GM20000 (cell line): ENCODE measurements around the gene RNF152.

ENCODE experiments used
- DNase-seq: peaks from one replicate; pipeline ENCODE4 v3.0.0; 2012; ENCODE audit warnings: low spot score
- CTCF ChIP-seq: IDR thresholded peaks from 2 replicates; pipeline ENCODE4 v1.5.1; 2012; ENCODE audit warnings: mild to moderate bottlenecking, control low read depth; ENCODE audit errors: extremely low read depth, missing control alignments

RNF152 gene

GRCh38 chr18:61926532-61926931 is 33.7 kb upstream of the RNF152 start:
- TF ChIP-seq CTCF = no peak
- no peak for DNase-seq

- TF ChIP-seq CTCF = no peak
- no peak for DNase-seq
Observed at GRCh38 chr18:61924550-61924949, 31.7 kb upstream of the RNF152 start.

GRCh38 chr18:61922435-61922834 is 29.6 kb upstream of the RNF152 start:
- TF ChIP-seq CTCF = no peak
- no peak for DNase-seq

GRCh38 chr18:61921621-61922235 is 28.9 kb upstream of the RNF152 start:
- TF ChIP-seq CTCF = no peak
- DNase-seq = no peak

- no peak for DNase-seq
- TF ChIP-seq CTCF = no peak
Observed at GRCh38 chr18:61917818-61918217, 25.0 kb upstream of the RNF152 start.

- no peak for TF ChIP-seq CTCF
- no peak for DNase-seq
Observed at GRCh38 chr18:61912476-61912875, 19.7 kb upstream of the RNF152 start.

GRCh38 chr18:61910101-61910500 is 17.3 kb upstream of the RNF152 start:
- TF ChIP-seq CTCF = no peak
- DNase-seq = no peak
